Measurements from ENCODE around the gene MAP4K2. TPM values are rescaled to one million over a fixed set of nuclear protein-coding genes. Genes with fewer than 3 reads are reported as not detected.

Gene MAP4K2
- total and polyA plus RNA-seq, 2 of the 8 experiments (the other 6 are each of a cell fraction or from before 2014, with no cell fraction given): 20.1 to 20.7 TPM

DNA sequence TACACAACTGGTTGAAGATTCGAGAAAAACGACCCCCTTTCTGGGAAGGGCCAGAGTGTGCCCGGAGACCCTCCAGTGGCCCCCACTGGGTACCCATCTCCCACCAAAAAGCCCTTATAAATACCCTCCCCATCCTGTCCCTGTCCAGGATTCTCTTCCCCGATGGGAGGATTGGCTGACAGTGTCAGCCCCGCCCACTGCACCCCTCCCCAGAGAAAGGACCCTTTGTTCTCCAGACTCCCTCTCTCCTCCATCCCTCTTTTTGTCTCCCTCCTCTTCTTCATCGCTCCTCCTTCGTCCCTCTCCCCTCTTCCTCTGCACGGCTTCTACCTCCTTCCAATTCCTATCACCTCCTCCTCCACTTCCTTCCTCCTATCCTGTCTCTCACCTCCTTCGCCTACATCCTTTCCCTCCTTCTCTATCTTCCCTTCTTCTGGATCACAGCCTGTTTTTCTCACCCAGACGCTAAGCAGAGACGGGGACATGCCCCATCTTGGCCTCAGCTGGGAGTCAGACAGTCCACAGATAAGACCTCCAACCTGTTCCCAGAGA, 20.6 kb upstream of the MAP4K2 start:
- Histone ChIP-seq H3K36me3 (ENCODE audit: control insufficient read depth in 2 of 4, insufficient read depth in 4 of 4, low read length in 3 of 4) (peaks cover 0 to 5% (median 2%) of the 10 kb centered on the region in 4 experiments; a peak in 2 of 8 replicates), H4K8ac (ENCODE audit: extremely low read depth, insufficient read depth, low read length) (no peak overlapping the region), H3K27ac (ENCODE audit: low read depth, low read length) (no peak overlapping the region), H3K79me2 (ENCODE audit: control insufficient read depth in 1 of 2, insufficient read depth in 2 of 2, low read length in 2 of 2) (no peaks in the 10 kb centered on the region), H3K23me2 (ENCODE audit: low read depth, low read length) (no peaks in the 10 kb centered on the region; the same call in 1 of the 2 replicates), H3K56ac (replicated peaks; ENCODE audit: insufficient read length, low read depth, low read length) (no peak overlapping the region), H2AK5ac (ENCODE audit: low read depth, low read length) (no peak overlapping the region), H3K27me3 (replicated peaks in 1 of 4; ENCODE audit: control insufficient read depth in 3 of 4, extremely low read depth in 1 of 4, insufficient read depth in 3 of 4, low read length in 3 of 4) (no peaks in the 10 kb centered on the region), H3K9ac (replicated peaks in 1 of 4; ENCODE audit: extremely low read depth in 1 of 4, low read depth in 3 of 4, low read length in 3 of 4) (no peak overlapping the region), H3K9me3 (ENCODE audit: insufficient read depth in 2 of 2, low read depth in 1 of 2, low read length in 1 of 2) (no peaks in the 10 kb centered on the region), H3K79me1 (ENCODE audit: low read depth, low read length) (no peaks in the 10 kb centered on the region; the same call in 1 of the 2 replicates), H3K4me2 (ENCODE audit: insufficient read depth in 1 of 2, low read depth in 2 of 2, low read length in 2 of 2) (no peak overlapping the region), H3K23ac (ENCODE audit: insufficient read length) (no peak overlapping the region), H2AFZ (ENCODE audit: low read length) (no peak overlapping the region), H3K4me3 (ENCODE audit: extremely low read depth in 1 of 4, insufficient read depth in 2 of 4, low read depth in 3 of 4, low read length in 4 of 4) (no peak overlapping the region), H3K4me1 (replicated peaks in 1 of 4; ENCODE audit: control insufficient read depth in 3 of 4, insufficient read depth in 4 of 4, low read length in 3 of 4) (no peaks in the 10 kb centered on the region), H3K18ac (ENCODE audit: extremely low read depth, low read length) (no peak overlapping the region), H2BK20ac (ENCODE audit: low read length) (no peak overlapping the region), H2BK120ac (replicated peaks; ENCODE audit: low read depth, low read length) (no peak overlapping the region), H4K20me1 (replicated peaks in 1 of 2; ENCODE audit: control insufficient read depth in 1 of 2, insufficient read depth in 2 of 2, low read length in 2 of 2) (peaks cover 0 to 2% of the 10 kb centered on the region in 2 experiments), H2BK5ac (ENCODE audit: low read depth, low read length) (no peak overlapping the region), H4K5ac (ENCODE audit: insufficient read length, low read depth, low read length) (no peak overlapping the region), H3K14ac (ENCODE audit: insufficient read length) (no peak overlapping the region), H2BK12ac (ENCODE audit: low read depth, low read length) (no peak overlapping the region), H3K4ac (replicated peaks; ENCODE audit: insufficient read length, low read depth, low read length) (no peak overlapping the region), H4K91ac (replicated peaks; ENCODE audit: insufficient read length, low read length) (no peak overlapping the region), H2BK15ac (ENCODE audit: low read length) (no peak overlapping the region)
- no peak for FAIRE-seq
- DNase-seq (ENCODE audit: low read depth in 1 of 2, low spot score in 2 of 2): no peak
- ChIA-PET CTCF (ENCODE audit: partially characterized antibody) (interaction anchor here (0.9 kb wide), 1 partner anchor 50 kb away, joined by 3 read pairs; no protein-coding TSS in a partner anchor), POLR2A (ENCODE audit: partially characterized antibody) (interaction anchor here (1.1 kb wide), 2 partner anchors 26 to 30 kb away, joined by 4 read pairs; no protein-coding TSS in a partner anchor)
- 81 to 89% methylated on average over 3 to 11 of the region's 11 CpGs for WGBS, 2 experiments (ENCODE audit: extremely low coverage in 1 of 2, insufficient coverage in 1 of 2, insufficient read length in 1 of 2, insufficient replicate concordance in 2 of 2, low coverage in 1 of 2, low lambda C conversion rate in 2 of 2, missing lambda C conversion rate in 1 of 2)
- TF ChIP-seq RXRA (IDR thresholded peaks at IDR 0.05; ENCODE audit: insufficient read depth, low read depth, low read length) (no peak), POU5F1 (IDR thresholded peaks at IDR 0.05; ENCODE audit: low read depth, low read length) (no peak), CBX8 (IDR thresholded peaks at IDR 0.05; ENCODE audit: borderline replicate concordance, low read depth, low read length) (no peak), HDAC2 (IDR thresholded peaks at IDR 0.05; ENCODE audit: borderline replicate concordance in 1 of 2, low read depth in 2 of 2, low read length in 2 of 2) (no peak), ZNF274 (IDR thresholded peaks at IDR 0.05; ENCODE audit: borderline replicate concordance, extremely low read depth, low read length) (no peak), BCL11A (IDR thresholded peaks at IDR 0.05; ENCODE audit: low read depth in 2 of 2, low read length in 2 of 2) (no peak), ASH2L (IDR thresholded peaks at IDR 0.05; ENCODE audit: low read length) (no peak), SIN3A (conservative IDR thresholded peaks at IDR 0.05 in 1 of 2, IDR thresholded peaks at IDR 0.05 in 1 of 2; ENCODE audit: low read depth in 1 of 2, low read length in 2 of 2) (no peak), CEBPB (IDR thresholded peaks at IDR 0.05; ENCODE audit: low read depth, low read length) (no peak), MAX (IDR thresholded peaks at IDR 0.05) (no peak)
- TF ChIP-seq, protein P1, sequence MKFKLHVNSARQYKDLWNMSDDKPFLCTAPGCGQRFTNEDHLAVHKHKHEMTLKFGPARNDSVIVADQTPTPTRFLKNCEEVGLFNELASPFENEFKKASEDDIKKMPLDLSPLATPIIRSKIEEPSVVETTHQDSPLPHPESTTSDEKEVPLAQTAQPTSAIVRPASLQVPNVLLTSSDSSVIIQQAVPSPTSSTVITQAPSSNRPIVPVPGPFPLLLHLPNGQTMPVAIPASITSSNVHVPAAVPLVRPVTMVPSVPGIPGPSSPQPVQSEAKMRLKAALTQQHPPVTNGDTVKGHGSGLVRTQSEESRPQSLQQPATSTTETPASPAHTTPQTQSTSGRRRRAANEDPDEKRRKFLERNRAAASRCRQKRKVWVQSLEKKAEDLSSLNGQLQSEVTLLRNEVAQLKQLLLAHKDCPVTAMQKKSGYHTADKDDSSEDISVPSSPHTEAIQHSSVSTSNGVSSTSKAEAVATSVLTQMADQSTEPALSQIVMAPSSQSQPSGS (IDR thresholded peaks at IDR 0.05; ENCODE audit: low read length): no peak

Data from H1 (cell line).